Measurements from ENCODE around the gene BIRC7. TPM values are rescaled to one million over a fixed set of nuclear protein-coding genes. Genes with fewer than 3 reads are reported as not detected.

The BIRC7 gene
- total RNA-seq, 2 experiments from 2014 or later: 5.1 to 5.3 TPM

DNA sequence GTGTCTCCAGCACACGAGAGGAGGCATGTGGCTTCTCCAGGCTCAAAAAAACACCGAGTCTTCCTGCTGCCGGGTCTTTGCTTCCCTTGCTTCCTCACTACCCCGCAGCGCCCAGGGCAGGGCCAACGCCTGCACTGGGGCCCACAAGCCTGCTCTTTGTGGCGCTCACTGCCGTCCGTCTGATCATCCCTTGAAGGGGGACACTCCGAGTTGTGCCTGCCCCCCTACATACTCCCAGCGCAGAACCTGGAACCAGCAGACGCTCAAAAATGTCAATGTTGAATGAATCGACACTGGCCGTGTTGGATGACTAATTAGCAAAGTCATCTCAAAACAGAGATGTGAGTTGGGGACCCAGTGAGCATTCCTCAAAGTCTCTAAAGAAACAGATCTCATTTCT, 28.8 kb downstream of the BIRC7 start:
- Mint-ChIP-seq H3K27ac (no peak overlapping the region), H3K36me3 (ENCODE audit: low read depth) (no peaks in the 10 kb centered on the region), H3K4me1 (ENCODE audit: low read depth) (peaks cover 7% of the 10 kb centered on the region), H3K4me3 (no peak overlapping the region), H3K27me3 (peaks cover 11% of the 10 kb centered on the region), H3K9me3 (no peaks in the 10 kb centered on the region)
- POLR2A ChIA-PET: no interaction called here
- CTCF ChIA-PET: interaction anchor here (1.2 kb wide), 1 partner anchor 118 kb away, joined by 3 read pairs; no protein-coding TSS in a partner anchor
- ATAC-seq: no peak
- TF ChIP-seq, protein P1, sequence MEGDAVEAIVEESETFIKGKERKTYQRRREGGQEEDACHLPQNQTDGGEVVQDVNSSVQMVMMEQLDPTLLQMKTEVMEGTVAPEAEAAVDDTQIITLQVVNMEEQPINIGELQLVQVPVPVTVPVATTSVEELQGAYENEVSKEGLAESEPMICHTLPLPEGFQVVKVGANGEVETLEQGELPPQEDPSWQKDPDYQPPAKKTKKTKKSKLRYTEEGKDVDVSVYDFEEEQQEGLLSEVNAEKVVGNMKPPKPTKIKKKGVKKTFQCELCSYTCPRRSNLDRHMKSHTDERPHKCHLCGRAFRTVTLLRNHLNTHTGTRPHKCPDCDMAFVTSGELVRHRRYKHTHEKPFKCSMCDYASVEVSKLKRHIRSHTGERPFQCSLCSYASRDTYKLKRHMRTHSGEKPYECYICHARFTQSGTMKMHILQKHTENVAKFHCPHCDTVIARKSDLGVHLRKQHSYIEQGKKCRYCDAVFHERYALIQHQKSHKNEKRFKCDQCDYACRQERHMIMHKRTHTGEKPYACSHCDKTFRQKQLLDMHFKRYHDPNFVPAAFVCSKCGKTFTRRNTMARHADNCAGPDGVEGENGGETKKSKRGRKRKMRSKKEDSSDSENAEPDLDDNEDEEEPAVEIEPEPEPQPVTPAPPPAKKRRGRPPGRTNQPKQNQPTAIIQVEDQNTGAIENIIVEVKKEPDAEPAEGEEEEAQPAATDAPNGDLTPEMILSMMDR (IDR thresholded peaks at IDR 0.05): no peak
- no peak for DNase-seq
- intact Hi-C loops (cut with micrococcal nuclease): no loop called here

DNA sequence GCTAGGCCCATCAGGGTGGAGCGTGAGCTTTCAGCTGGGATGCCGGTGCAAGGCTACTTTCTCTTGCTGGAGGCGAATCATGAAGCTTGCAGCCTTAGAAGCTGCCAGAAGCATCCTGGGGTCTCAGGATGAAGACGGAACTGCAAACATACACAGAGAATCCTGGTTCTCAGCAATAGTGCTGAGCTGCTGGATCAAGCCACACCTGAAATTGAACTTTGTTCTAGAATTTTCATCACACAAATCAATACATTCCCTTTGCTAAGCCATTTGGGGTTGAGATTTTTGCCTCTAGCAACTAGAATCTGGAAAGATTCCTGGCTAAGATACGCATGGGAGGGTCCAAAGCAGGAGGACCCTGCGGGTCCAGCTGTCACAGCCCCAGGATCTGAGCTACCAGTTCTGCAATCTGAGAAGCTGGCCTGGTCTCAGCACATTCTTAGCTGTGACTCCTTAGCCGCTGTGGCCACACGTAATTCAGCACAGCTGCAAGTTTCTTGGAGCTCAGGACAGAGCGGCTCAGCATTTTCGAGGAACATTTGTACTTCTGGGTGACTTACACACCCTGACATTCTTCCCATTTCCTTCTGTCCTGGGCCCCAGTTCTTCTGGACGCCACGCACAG, 30.3 kb downstream of the BIRC7 start:
- H3K36me3 Mint-ChIP-seq (ENCODE audit: low read depth): no peaks in the 10 kb centered on the region
- TF ChIP-seq, protein P1 (IDR thresholded peaks at IDR 0.05): no peak
- CTCF ChIA-PET: interaction anchor here (0.7 kb wide), 1 partner anchor 43 kb away, joined by 3 read pairs; no protein-coding TSS in a partner anchor
- DNase-seq (no peak), ATAC-seq (no peak)
- no peaks in the 10 kb centered on the region for H3K9me3 Mint-ChIP-seq
- POLR2A ChIA-PET: no interaction called here
- peaks cover 11% of the 10 kb centered on the region for H3K27me3 Mint-ChIP-seq
- no peak overlapping the region for H3K4me3 Mint-ChIP-seq
- intact Hi-C loops (cut with micrococcal nuclease): no loop called here
- peaks cover 7% of the 10 kb centered on the region for H3K4me1 Mint-ChIP-seq (ENCODE audit: low read depth)
- H3K27ac Mint-ChIP-seq: no peak overlapping the region

DNA sequence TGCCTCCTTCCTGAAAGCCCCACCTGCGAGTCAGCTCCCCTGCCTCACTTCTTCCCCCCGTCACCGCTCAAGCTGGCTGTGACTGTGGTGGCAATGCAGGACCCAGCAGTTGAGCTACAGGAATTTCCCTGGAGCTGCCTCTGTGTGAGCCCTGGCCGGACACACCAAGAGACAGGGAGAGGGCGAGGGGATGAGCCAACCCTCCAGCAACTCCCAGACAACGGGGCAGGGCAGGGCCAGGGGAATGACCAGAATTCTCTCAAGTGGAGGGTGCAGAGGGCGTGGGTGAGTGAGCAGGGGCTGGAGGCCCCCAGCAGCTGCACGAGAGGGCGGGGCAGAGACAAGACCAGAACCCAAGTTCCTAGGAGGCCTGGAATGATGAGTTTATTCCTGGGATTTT, 32.0 kb downstream of the BIRC7 start:
- DNase-seq (no peak), ATAC-seq (no peak)
- ChIA-PET POLR2A (interaction anchor here (0.6 kb wide), 1 partner anchor 87 kb away, joined by 3 read pairs; no protein-coding TSS in a partner anchor), CTCF (interaction anchor here (1.5 kb wide), 1 partner anchor 51 kb away, joined by 3 read pairs; no protein-coding TSS in a partner anchor)
- H3K27ac Mint-ChIP-seq: no peak overlapping the region
- TF ChIP-seq, protein P1 (IDR thresholded peaks at IDR 0.05): no peak
- intact Hi-C loops (cut with micrococcal nuclease): no loop called here
- H3K4me1 Mint-ChIP-seq (ENCODE audit: low read depth): peaks cover 5% of the 10 kb centered on the region
- H3K9me3 Mint-ChIP-seq: no peaks in the 10 kb centered on the region
- H3K36me3 Mint-ChIP-seq (ENCODE audit: low read depth): no peaks in the 10 kb centered on the region
- peaks cover 8% of the 10 kb centered on the region for H3K27me3 Mint-ChIP-seq
- no peak overlapping the region for H3K4me3 Mint-ChIP-seq

DNA sequence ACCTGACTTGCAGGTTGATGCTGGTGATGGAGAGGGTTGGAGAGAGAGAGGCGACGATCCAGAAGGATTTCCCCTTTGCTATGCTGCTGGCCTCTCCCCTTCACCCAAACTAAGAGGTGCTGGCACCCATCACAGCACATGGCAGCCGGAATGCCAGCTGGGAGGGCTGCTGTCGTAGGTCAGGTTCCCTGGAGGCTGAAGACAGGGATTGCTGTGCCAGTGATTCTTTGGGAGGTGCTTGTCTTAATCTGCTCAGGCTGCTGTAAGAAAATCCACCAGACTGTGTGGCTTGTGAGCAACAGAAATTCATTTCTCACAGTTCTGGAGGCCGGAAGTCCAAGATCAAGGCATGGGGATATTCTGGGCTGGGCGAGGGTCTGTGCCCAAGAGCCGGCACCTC, 32.6 kb downstream of the BIRC7 start:
- CTCF ChIA-PET: interaction anchor here (1.3 to 1.5 kb wide), 2 partner anchors 45 to 51 kb away, joined by 3 to 6 read pairs; no protein-coding TSS in a partner anchor
- intact Hi-C loops (cut with micrococcal nuclease): no loop called here
- TF ChIP-seq, protein P1 (IDR thresholded peaks at IDR 0.05): no peak

DNA sequence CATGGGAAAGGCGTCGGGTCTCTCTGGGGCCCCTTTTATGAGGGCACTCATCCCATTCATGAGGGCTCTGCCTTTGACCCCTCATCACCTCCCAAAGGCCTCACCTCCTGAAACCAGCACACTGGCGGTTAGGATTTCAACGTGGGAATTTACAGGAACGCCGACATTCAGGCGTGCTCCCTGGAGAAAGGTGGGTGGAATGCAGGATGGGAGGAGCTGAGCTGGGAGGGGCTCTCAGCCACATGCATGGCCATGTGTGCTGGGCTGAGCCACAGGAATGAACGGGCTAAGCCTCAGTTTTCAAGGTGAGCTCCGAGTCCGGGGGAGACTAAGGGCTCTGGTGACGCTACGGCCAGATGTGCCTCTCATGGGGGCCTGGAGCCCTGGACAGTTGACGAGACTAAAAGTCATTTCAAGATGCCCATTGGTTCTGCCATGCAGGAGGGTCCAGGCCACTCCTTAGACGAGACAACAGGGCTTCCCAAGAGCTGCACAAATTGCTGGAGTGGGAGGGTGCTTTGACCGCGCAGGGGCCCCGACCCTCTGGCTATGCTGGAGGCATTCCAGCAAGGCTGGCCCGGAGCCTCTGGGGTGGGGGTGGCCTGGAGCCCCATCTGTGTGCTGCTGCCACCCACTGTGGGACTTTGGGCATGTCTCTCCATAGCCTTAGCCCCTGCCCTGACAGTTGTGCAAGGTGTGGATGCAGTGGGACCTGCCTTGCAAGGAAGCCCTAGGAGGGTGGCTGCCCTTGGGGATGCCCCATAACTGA, 33.1 kb downstream of the BIRC7 start:
- ChIA-PET POLR2A (no interaction called here), CTCF (interaction anchor here (1.3 to 1.5 kb wide), 2 partner anchors 46 to 52 kb away, joined by 3 to 6 read pairs; no protein-coding TSS in a partner anchor)
- TF ChIP-seq, protein P1 (IDR thresholded peaks at IDR 0.05): no peak
- ATAC-seq (no peak), DNase-seq (no peak)
- intact Hi-C loops (cut with micrococcal nuclease): no loop called here
- Mint-ChIP-seq H3K27ac (no peak overlapping the region), H3K27me3 (peaks cover 5% of the 10 kb centered on the region), H3K36me3 (ENCODE audit: low read depth) (no peaks in the 10 kb centered on the region), H3K4me3 (no peak overlapping the region), H3K4me1 (ENCODE audit: low read depth) (peaks cover 9% of the 10 kb centered on the region), H3K9me3 (no peaks in the 10 kb centered on the region)

More for the DNA sequence above, 32.6 kb downstream of the BIRC7 start:
- no peaks in the 10 kb centered on the region for H3K36me3 Mint-ChIP-seq (ENCODE audit: low read depth)
- no peak overlapping the region for H3K27ac Mint-ChIP-seq
- peaks cover 5% of the 10 kb centered on the region for H3K27me3 Mint-ChIP-seq
- POLR2A ChIA-PET: no interaction called here
- H3K9me3 Mint-ChIP-seq: no peaks in the 10 kb centered on the region
- H3K4me3 Mint-ChIP-seq: no peak overlapping the region
- H3K4me1 Mint-ChIP-seq (ENCODE audit: low read depth): peaks cover 5% of the 10 kb centered on the region
- no peak for ATAC-seq
- no peak for DNase-seq

Measured in activated CD8-positive, alpha-beta T cell treated with anti-CD3 and anti-CD28 coated beads for 36 hours (primary cell).